IMR-90 (cell line): ENCODE results near the gene PLEK2. TPM values are rescaled to one million over a fixed set of nuclear protein-coding genes. Genes with fewer than 3 reads are reported as not detected.

Experiments used
- ATAC-seq: fragments of 200-7000 bp; cut with Tn5 transposase; 2 replicates; pipeline ENCODE4 v1.9.1; 2020; ENCODE audit warnings: low read depth, mild to moderate bottlenecking, moderate library complexity
- BruUV-seq: library from RNA; stranded (reverse); fragments of 400-500 nt; replicated peaks from 2 replicates; lab custom pipeline; 2021; lab: Mats Ljungman, UMichigan
- CTCF ChIA-PET: fragments of 300-600 bp; formaldehyde crosslinking; extraction: SDS; loops from one replicate; lab custom pipeline; 2021; ENCODE audit warnings: antibody characterized with exemption; lab: Yijun Ruan, JAX
- POLR2A ChIA-PET: fragments of 300-600 bp; sonication (Branson Sonifier 250); formaldehyde crosslinking; loops from one replicate; lab custom pipeline; 2022; ENCODE audit warnings: antibody characterized with exemption; ENCODE audit not compliant: unreplicated experiment; lab: Charles Lee
- DNase-seq: peaks from one replicate; pipeline ENCODE4 v3.0.0; 2013
- H2AFZ ChIP-seq: replicated peaks from 2 replicates; pipeline ENCODE3; 2013; ENCODE audit warnings: low read length, mild to moderate bottlenecking; ENCODE audit not compliant: poor library complexity
- H2AK5ac ChIP-seq: 2 replicates; pipeline ENCODE4 v1.6.1; 2013; ENCODE audit warnings: low read depth, low read length, inconsistent platforms
- H2AK9ac ChIP-seq: replicated peaks from 2 replicates; pipeline ENCODE3; 2013; ENCODE audit warnings: mild to moderate bottlenecking, low read depth, low read length, moderate library complexity; ENCODE audit not compliant: poor library complexity
- H2BK120ac ChIP-seq: 2 replicates; pipeline ENCODE4 v1.6.1; 2013; ENCODE audit warnings: low read depth, low read length, inconsistent platforms
- H2BK15ac ChIP-seq: 3 replicates; pipeline ENCODE4 v1.6.1; 2013; ENCODE audit warnings: low read depth, low read length, inconsistent platforms
- H2BK20ac ChIP-seq: 2 replicates; pipeline ENCODE4 v1.6.1; 2013; ENCODE audit warnings: low read depth, mild to moderate bottlenecking, inconsistent platforms, low read length, moderate library complexity
- H2BK5ac ChIP-seq: 2 replicates; pipeline ENCODE4 v1.6.1; 2013; ENCODE audit warnings: mild to moderate bottlenecking, low read depth, low read length, inconsistent platforms; ENCODE audit not compliant: poor library complexity, severe bottlenecking
- H3K14ac ChIP-seq: replicated peaks from 2 replicates; pipeline ENCODE4 v1.6.1; 2013; ENCODE audit warnings: low read depth, low read length, inconsistent platforms
- H3K18ac ChIP-seq: 2 replicates; pipeline ENCODE4 v1.6.1; 2013; ENCODE audit warnings: low read depth, low read length, control low read depth
- H3K23ac ChIP-seq: 2 replicates; pipeline ENCODE4 v1.6.1; 2013; ENCODE audit warnings: low read depth, low read length, inconsistent platforms
- H3K27ac ChIP-seq: 2 replicates; pipeline ENCODE4 v1.5.1; 2013; ENCODE audit warnings: mild to moderate bottlenecking, control low read depth, low read length; ENCODE audit not compliant: insufficient read depth
- H3K27me3 ChIP-seq: 2 replicates; pipeline ENCODE4 v1.6.1; 2013; ENCODE audit warnings: low read length; ENCODE audit not compliant: control insufficient read depth, insufficient read depth
- H3K36me3 ChIP-seq: 2 replicates; pipeline ENCODE4 v1.6.1; 2013; ENCODE audit warnings: low read length, mixed read lengths; ENCODE audit not compliant: control insufficient read depth, insufficient read depth
- H3K4ac ChIP-seq: 2 replicates; pipeline ENCODE4 v1.6.1; 2013; ENCODE audit warnings: low read depth, low read length, inconsistent platforms
- H3K4me1 ChIP-seq: 2 replicates; pipeline ENCODE4 v1.6.1; 2013; ENCODE audit warnings: low read length, mixed read lengths; ENCODE audit not compliant: control insufficient read depth, insufficient read depth
- H3K4me2 ChIP-seq: 2 replicates; pipeline ENCODE4 v1.6.1; 2013; ENCODE audit warnings: low read depth, mild to moderate bottlenecking, control low read depth, low read length, moderate library complexity
- H3K4me3 ChIP-seq: 2 replicates; pipeline ENCODE4 v1.5.1; 2013; ENCODE audit warnings: low read depth, mild to moderate bottlenecking, control low read depth, low read length, moderate library complexity; ENCODE audit not compliant: insufficient read depth
- H3K56ac ChIP-seq: 2 replicates; pipeline ENCODE4 v1.6.1; 2013; ENCODE audit warnings: low read length, inconsistent platforms; ENCODE audit not compliant: insufficient read depth; ENCODE audit errors: extremely low read depth
- H3K79me1 ChIP-seq, 2 experiments: 2 replicates each; pipeline ENCODE4 v1.6.1; 2013; ENCODE audit warnings: low read length in 2 of 2, inconsistent platforms in 1 of 2, low read depth in 1 of 2
- H3K9ac ChIP-seq: 2 replicates; pipeline ENCODE4 v1.6.1; 2013; ENCODE audit warnings: low read depth, low read length, control low read depth
- H3K9me1 ChIP-seq: 2 replicates; pipeline ENCODE4 v1.6.1; 2013; ENCODE audit warnings: low read length, inconsistent platforms; ENCODE audit not compliant: insufficient read depth
- H3K9me3 ChIP-seq: 2 replicates; pipeline ENCODE4 v1.6.1; 2013; ENCODE audit warnings: low read length; ENCODE audit not compliant: control insufficient read depth, insufficient read depth
- H4K20me1 ChIP-seq: 2 replicates; pipeline ENCODE4 v1.6.1; 2013; ENCODE audit warnings: low read length, inconsistent platforms; ENCODE audit not compliant: insufficient read depth
- H4K5ac ChIP-seq: 2 replicates; pipeline ENCODE4 v1.6.1; 2013; ENCODE audit warnings: mild to moderate bottlenecking, low read depth, low read length, control low read depth
- H4K8ac ChIP-seq, 2 experiments: 2 replicates each; pipeline ENCODE4 v1.6.1; 2013; ENCODE audit warnings: low read depth in 2 of 2, low read length in 2 of 2, control low read depth in 1 of 2, inconsistent platforms in 1 of 2
- H4K91ac ChIP-seq: 2 replicates; pipeline ENCODE4 v1.6.1; 2013; ENCODE audit warnings: low read depth, low read length, inconsistent platforms; ENCODE audit not compliant: insufficient read depth
- BHLHE40 ChIP-seq: fragments of 150-350 bp; IDR thresholded peaks from 2 replicates; pipeline ENCODE4 v1.6.1; 2016; ENCODE audit warnings: mild to moderate bottlenecking, low read depth, low read length
- CEBPB ChIP-seq: IDR thresholded peaks from 2 replicates; pipeline ENCODE4 v1.6.1; 2012; ENCODE audit warnings: low read depth, low read length, improper control_type of control experiment
- CHD1 ChIP-seq: IDR thresholded peaks from 2 replicates; pipeline ENCODE4 v1.6.1; 2012; ENCODE audit warnings: low read depth, low read length, improper control_type of control experiment
- ELK1 ChIP-seq: fragments of 150-350 bp; IDR thresholded peaks from 2 replicates; pipeline ENCODE4 v1.6.1; 2016; ENCODE audit warnings: low read depth, mild to moderate bottlenecking, low read length, moderate library complexity, borderline replicate concordance
- FOS ChIP-seq: fragments of 150-350 bp; IDR thresholded peaks from 2 replicates; pipeline ENCODE4 v1.6.1; 2016; ENCODE audit warnings: low read depth, low read length
- MAFK ChIP-seq: IDR thresholded peaks from 2 replicates; pipeline ENCODE4 v1.6.1; 2012; ENCODE audit warnings: low read depth, low read length, improper control_type of control experiment
- MXI1 ChIP-seq: IDR thresholded peaks from 2 replicates; pipeline ENCODE4 v1.6.1; 2012; ENCODE audit warnings: low read depth, mild to moderate bottlenecking, low read length, moderate library complexity, borderline replicate concordance
- NFE2L2 ChIP-seq: fragments of 150-350 bp; IDR thresholded peaks from 2 replicates; pipeline ENCODE4 v1.6.1; 2016; ENCODE audit warnings: low read depth, mild to moderate bottlenecking, low read length
- POLR2A ChIP-seq: IDR thresholded peaks from 2 replicates; pipeline ENCODE4 v1.6.1; 2012; ENCODE audit warnings: mild to moderate bottlenecking, low read depth, low read length
- RAD21 ChIP-seq: IDR thresholded peaks from 2 replicates; pipeline ENCODE4 v1.6.1; 2012; ENCODE audit warnings: low read length, improper control_type of control experiment
- RCOR1 ChIP-seq: IDR thresholded peaks from 2 replicates; pipeline ENCODE4 v1.6.1; 2012; ENCODE audit warnings: mild to moderate bottlenecking, low read length, improper control_type of control experiment; ENCODE audit not compliant: insufficient replicate concordance
- RFX5 ChIP-seq: IDR thresholded peaks from 2 replicates; pipeline ENCODE4 v1.8.0; 2012; ENCODE audit warnings: low read depth, mild to moderate bottlenecking, low read length, moderate library complexity
- SMC3 ChIP-seq: fragments of 150-350 bp; IDR thresholded peaks from 2 replicates; pipeline ENCODE4 v1.6.1; 2016; ENCODE audit warnings: low read depth, mild to moderate bottlenecking, antibody characterized with exemption, low read length, moderate library complexity
- USF2 ChIP-seq: fragments of 150-350 bp; IDR thresholded peaks from 2 replicates; pipeline ENCODE4 v1.6.1; 2017; ENCODE audit warnings: mild to moderate bottlenecking, antibody characterized with exemption, low read length, low read depth
- WGBS, 2 experiments: methylation state at CpG; one replicate each; pipeline versions ENCODE4 v1.1.5 to v1.1.7; 2013; ENCODE audit warnings: missing lambda C conversion rate in 2 of 2; ENCODE audit not compliant: insufficient read length in 1 of 2; ENCODE audit errors: extremely low coverage in 2 of 2; 5-methylcytosine and 5-hydroxymethylcytosine counted together
- dilution Hi-C: fragments of 300-500 bp; cut with HindIII; formaldehyde crosslinking; loops from one replicate; pipeline ENCODE4 v1.14.3; 2018; ENCODE audit warnings: low sequenced_read_pairs; ENCODE audit not compliant: unreplicated experiment
- in situ Hi-C: fragments of 300-500 bp; cut with MboI; formaldehyde crosslinking; loops from 3 replicates; pipeline ENCODE4 v1.14.3; 2019; ENCODE audit warnings: low sequenced_read_pairs, inconsistent platforms, mixed read lengths
- intact Hi-C: fragments of 100-400 bp; cut with micrococcal nuclease; formaldehyde crosslinking; loops from 2 replicates; pipeline ENCODE4 v1.10.0; 2022
- polyA plus RNA-seq, 3 experiments: library from polyadenylated mRNA; depleted of rRNA; stranded (reverse); fragments of >200 nt; gene quantifications; 2 replicates each; pipeline ENCODE4 v1.2.3, GENCODE V29; 2012; ENCODE audit warnings: low replicate concordance in 1 of 3
- total RNA-seq: library from RNA; depleted of rRNA; stranded (reverse); fragments of >200 nt; gene quantifications from 2 replicates; pipeline ENCODE4 v1.2.3, GENCODE V29; 2012

PLEK2 gene
- total and polyA plus RNA-seq, 2 of the 4 experiments (the other 2 are of a cell fraction): 1.7 to 2.5 TPM

- Histone ChIP-seq H2BK5ac (no peak overlapping the region), H2AK9ac (no peak overlapping the region), H3K56ac (no peak overlapping the region), H2AK5ac (no peak overlapping the region), H3K23ac (no peak overlapping the region), H3K9ac (no peak overlapping the region), H3K4ac (no peak overlapping the region), H4K5ac (no peak overlapping the region), H2AFZ (no peak overlapping the region), H3K79me1 (no peaks in the 10 kb centered on the region), H3K27ac (no peak overlapping the region), H2BK120ac (no peak overlapping the region), H3K18ac (no peak overlapping the region), H2BK20ac (no peak overlapping the region), H4K8ac (no peak overlapping the region), H4K91ac (no peak overlapping the region), H3K4me2 (no peak overlapping the region), H3K9me3 (no peaks in the 10 kb centered on the region), H4K20me1 (no peaks in the 10 kb centered on the region), H3K14ac (no peak overlapping the region), H3K4me3 (no peak overlapping the region), H3K4me1 (no peaks in the 10 kb centered on the region), H3K36me3 (no peaks in the 10 kb centered on the region), H3K27me3 (no peaks in the 10 kb centered on the region), H3K9me1 (peaks cover 3% of the 10 kb centered on the region; the same call in 1 of the 2 replicates), H2BK15ac (no peak overlapping the region)
- POLR2A ChIA-PET: no interaction called here
- dilution Hi-C loops (no loop called here), in situ Hi-C loops (no loop called here), intact Hi-C loops (no loop called here)
- CTCF ChIA-PET: interaction anchor here (0.6 kb wide), 1 partner anchor 37 kb away, joined by 3 read pairs; no protein-coding TSS in a partner anchor
- no peak for DNase-seq
- WGBS, 2 experiments: 80% methylated on average over 1 of the region's 6 CpGs; no CpG with 5 or more reads in 1 of the 2 experiments
- ATAC-seq: no peak
- TF ChIP-seq USF2 (no peak), BHLHE40 (no peak), FOS (no peak), RFX5 (no peak), MXI1 (no peak), RAD21 (no peak), CEBPB (no peak), POLR2A (no peak), SMC3 (no peak), CHD1 (no peak), RCOR1 (no peak), ELK1 (no peak), MAFK (no peak), NFE2L2 (no peak)
- no TSS peak for BruUV-seq
These were observed 18.3 kb downstream of the PLEK2 start for GRCh38 chr14:67393689-67394088.
